GM23248 (cell line): ENCODE data around the gene REV3L.

Source experiments
- EZH2 ChIP-seq: fragments of 200-600 bp; sonication (generic); IDR thresholded peaks from 2 replicates; pipeline ENCODE4 v1.6.1; 2018; ENCODE audit warnings: antibody characterized with exemption, mild to moderate bottlenecking; ENCODE audit not compliant: insufficient read depth, poor library complexity, severe bottlenecking
- EZH2phosphoT487 ChIP-seq: fragments of 200-600 bp; sonication (generic); IDR thresholded peaks from 2 replicates; pipeline ENCODE4 v1.6.1; 2018; ENCODE audit warnings: antibody characterized with exemption, moderate library complexity, mild to moderate bottlenecking, low read depth; ENCODE audit not compliant: insufficient read depth

- TF ChIP-seq EZH2 = no peak
- TF ChIP-seq EZH2phosphoT487 = no peak
Observed at GRCh38 chr6:111399626-111400025, 83.4 kb downstream of the REV3L start.
